ENCODE results near the gene ING5.

Gene ING5

GRCh38 chr2:241745276-241745675 lies 43.4 kb downstream of the ING5 start:
- H3K4me3 ChIP-seq (ENCODE audit: low read length) = no peak overlapping the region
- no peak for TF ChIP-seq CTCF (conservative IDR thresholded peaks at IDR 0.05; ENCODE audit: low read length)
- DNase-seq (ENCODE audit: low read depth) = no peak

GRCh38 chr2:241746084-241746483 lies 44.2 kb downstream of the ING5 start:
- no peak for TF ChIP-seq CTCF (conservative IDR thresholded peaks at IDR 0.05; ENCODE audit: low read length)
- no peak for DNase-seq (ENCODE audit: low read depth)
- H3K4me3 ChIP-seq (ENCODE audit: low read length) = no peak overlapping the region

GRCh38 chr2:241748468-241749256 lies 46.8 kb downstream of the ING5 start:
- TF ChIP-seq CTCF (conservative IDR thresholded peaks at IDR 0.05; ENCODE audit: low read length) = no peak
- no peak for DNase-seq (ENCODE audit: low read depth)
- H3K4me3 ChIP-seq (ENCODE audit: low read length) = no peak overlapping the region

GRCh38 chr2:241750076-241750840 lies 48.4 kb downstream of the ING5 start:
- no peak overlapping the region for H3K4me3 ChIP-seq (ENCODE audit: low read length)
- TF ChIP-seq CTCF (conservative IDR thresholded peaks at IDR 0.05; ENCODE audit: low read length) = no peak
- no peak for DNase-seq (ENCODE audit: low read depth)

- TF ChIP-seq CTCF (conservative IDR thresholded peaks at IDR 0.05; ENCODE audit: low read length) = no peak
- no peak overlapping the region for H3K4me3 ChIP-seq (ENCODE audit: low read length)
- no peak for DNase-seq (ENCODE audit: low read depth)
Measured at GRCh38 chr2:241751152-241751551, 49.3 kb downstream of the ING5 start.

- no peak overlapping the region for H3K4me3 ChIP-seq (ENCODE audit: low read length)
- no peak for TF ChIP-seq CTCF (conservative IDR thresholded peaks at IDR 0.05; ENCODE audit: low read length)
- DNase-seq (ENCODE audit: low read depth) = no peak
Measured at GRCh38 chr2:241751776-241752175, 49.9 kb downstream of the ING5 start.

- TF ChIP-seq CTCF (conservative IDR thresholded peaks at IDR 0.05; ENCODE audit: low read length) = no peak
- DNase-seq (ENCODE audit: low read depth) = no peak
- H3K4me3 ChIP-seq (ENCODE audit: low read length) = no peak overlapping the region
Measured at GRCh38 chr2:241752253-241752652, 50.4 kb downstream of the ING5 start.
